IMR-90 (cell line): Measurements from ENCODE around the gene GOLIM4. TPM values are rescaled to one million over a fixed set of nuclear protein-coding genes. Genes with fewer than 3 reads are reported as not detected.

Experiments
- ATAC-seq: fragments of 200-7000 bp; cut with Tn5 transposase; 2 replicates; pipeline ENCODE4 v1.9.1; 2020; ENCODE audit warnings: low read depth, mild to moderate bottlenecking, moderate library complexity
- BruUV-seq: library from RNA; stranded (reverse); fragments of 400-500 nt; replicated peaks from 2 replicates; lab custom pipeline; 2021; lab: Mats Ljungman, UMichigan
- CTCF ChIA-PET: fragments of 300-600 bp; formaldehyde crosslinking; extraction: SDS; loops from one replicate; lab custom pipeline; 2021; ENCODE audit warnings: antibody characterized with exemption; lab: Yijun Ruan, JAX
- POLR2A ChIA-PET: fragments of 300-600 bp; sonication (Branson Sonifier 250); formaldehyde crosslinking; loops from one replicate; lab custom pipeline; 2022; ENCODE audit warnings: antibody characterized with exemption; ENCODE audit not compliant: unreplicated experiment; lab: Charles Lee
- DNase-seq: peaks from one replicate; pipeline ENCODE4 v3.0.0; 2013
- H2AFZ ChIP-seq: replicated peaks from 2 replicates; pipeline ENCODE3; 2013; ENCODE audit warnings: low read length, mild to moderate bottlenecking; ENCODE audit not compliant: poor library complexity
- H2AK5ac ChIP-seq: 2 replicates; pipeline ENCODE4 v1.6.1; 2013; ENCODE audit warnings: low read depth, low read length, inconsistent platforms
- H2AK9ac ChIP-seq: replicated peaks from 2 replicates; pipeline ENCODE3; 2013; ENCODE audit warnings: mild to moderate bottlenecking, low read depth, low read length, moderate library complexity; ENCODE audit not compliant: poor library complexity
- H2BK120ac ChIP-seq: 2 replicates; pipeline ENCODE4 v1.6.1; 2013; ENCODE audit warnings: low read depth, low read length, inconsistent platforms
- H2BK15ac ChIP-seq: 3 replicates; pipeline ENCODE4 v1.6.1; 2013; ENCODE audit warnings: low read depth, low read length, inconsistent platforms
- H2BK20ac ChIP-seq: 2 replicates; pipeline ENCODE4 v1.6.1; 2013; ENCODE audit warnings: low read depth, mild to moderate bottlenecking, inconsistent platforms, low read length, moderate library complexity
- H2BK5ac ChIP-seq: 2 replicates; pipeline ENCODE4 v1.6.1; 2013; ENCODE audit warnings: mild to moderate bottlenecking, low read depth, low read length, inconsistent platforms; ENCODE audit not compliant: poor library complexity, severe bottlenecking
- H3K14ac ChIP-seq: replicated peaks from 2 replicates; pipeline ENCODE4 v1.6.1; 2013; ENCODE audit warnings: low read depth, low read length, inconsistent platforms
- H3K18ac ChIP-seq: 2 replicates; pipeline ENCODE4 v1.6.1; 2013; ENCODE audit warnings: low read depth, low read length, control low read depth
- H3K23ac ChIP-seq: 2 replicates; pipeline ENCODE4 v1.6.1; 2013; ENCODE audit warnings: low read depth, low read length, inconsistent platforms
- H3K27ac ChIP-seq: 2 replicates; pipeline ENCODE4 v1.5.1; 2013; ENCODE audit warnings: mild to moderate bottlenecking, control low read depth, low read length; ENCODE audit not compliant: insufficient read depth
- H3K27me3 ChIP-seq: 2 replicates; pipeline ENCODE4 v1.6.1; 2013; ENCODE audit warnings: low read length; ENCODE audit not compliant: control insufficient read depth, insufficient read depth
- H3K36me3 ChIP-seq: 2 replicates; pipeline ENCODE4 v1.6.1; 2013; ENCODE audit warnings: low read length, mixed read lengths; ENCODE audit not compliant: control insufficient read depth, insufficient read depth
- H3K4ac ChIP-seq: 2 replicates; pipeline ENCODE4 v1.6.1; 2013; ENCODE audit warnings: low read depth, low read length, inconsistent platforms
- H3K4me1 ChIP-seq: 2 replicates; pipeline ENCODE4 v1.6.1; 2013; ENCODE audit warnings: low read length, mixed read lengths; ENCODE audit not compliant: control insufficient read depth, insufficient read depth
- H3K4me2 ChIP-seq: 2 replicates; pipeline ENCODE4 v1.6.1; 2013; ENCODE audit warnings: low read depth, mild to moderate bottlenecking, control low read depth, low read length, moderate library complexity
- H3K4me3 ChIP-seq: 2 replicates; pipeline ENCODE4 v1.5.1; 2013; ENCODE audit warnings: low read depth, mild to moderate bottlenecking, control low read depth, low read length, moderate library complexity; ENCODE audit not compliant: insufficient read depth
- H3K56ac ChIP-seq: 2 replicates; pipeline ENCODE4 v1.6.1; 2013; ENCODE audit warnings: low read length, inconsistent platforms; ENCODE audit not compliant: insufficient read depth; ENCODE audit errors: extremely low read depth
- H3K79me1 ChIP-seq, 2 experiments: 2 replicates each; pipeline ENCODE4 v1.6.1; 2013; ENCODE audit warnings: low read length in 2 of 2, inconsistent platforms in 1 of 2, low read depth in 1 of 2
- H3K9ac ChIP-seq: 2 replicates; pipeline ENCODE4 v1.6.1; 2013; ENCODE audit warnings: low read depth, low read length, control low read depth
- H3K9me1 ChIP-seq: 2 replicates; pipeline ENCODE4 v1.6.1; 2013; ENCODE audit warnings: low read length, inconsistent platforms; ENCODE audit not compliant: insufficient read depth
- H3K9me3 ChIP-seq: 2 replicates; pipeline ENCODE4 v1.6.1; 2013; ENCODE audit warnings: low read length; ENCODE audit not compliant: control insufficient read depth, insufficient read depth
- H4K20me1 ChIP-seq: 2 replicates; pipeline ENCODE4 v1.6.1; 2013; ENCODE audit warnings: low read length, inconsistent platforms; ENCODE audit not compliant: insufficient read depth
- H4K5ac ChIP-seq: 2 replicates; pipeline ENCODE4 v1.6.1; 2013; ENCODE audit warnings: mild to moderate bottlenecking, low read depth, low read length, control low read depth
- H4K8ac ChIP-seq, 2 experiments: 2 replicates each; pipeline ENCODE4 v1.6.1; 2013; ENCODE audit warnings: low read depth in 2 of 2, low read length in 2 of 2, control low read depth in 1 of 2, inconsistent platforms in 1 of 2
- H4K91ac ChIP-seq: 2 replicates; pipeline ENCODE4 v1.6.1; 2013; ENCODE audit warnings: low read depth, low read length, inconsistent platforms; ENCODE audit not compliant: insufficient read depth
- BHLHE40 ChIP-seq: fragments of 150-350 bp; IDR thresholded peaks from 2 replicates; pipeline ENCODE4 v1.6.1; 2016; ENCODE audit warnings: mild to moderate bottlenecking, low read depth, low read length
- CEBPB ChIP-seq: IDR thresholded peaks from 2 replicates; pipeline ENCODE4 v1.6.1; 2012; ENCODE audit warnings: low read depth, low read length, improper control_type of control experiment
- CHD1 ChIP-seq: IDR thresholded peaks from 2 replicates; pipeline ENCODE4 v1.6.1; 2012; ENCODE audit warnings: low read depth, low read length, improper control_type of control experiment
- CTCF ChIP-seq: conservative IDR thresholded peaks from 2 replicates; pipeline ENCODE4 v1.5.1; 2012; ENCODE audit warnings: mild to moderate bottlenecking, low read depth, low read length, improper control_type of control experiment
- FOS ChIP-seq: fragments of 150-350 bp; IDR thresholded peaks from 2 replicates; pipeline ENCODE4 v1.6.1; 2016; ENCODE audit warnings: low read depth, low read length
- MAFK ChIP-seq: IDR thresholded peaks from 2 replicates; pipeline ENCODE4 v1.6.1; 2012; ENCODE audit warnings: low read depth, low read length, improper control_type of control experiment
- MAZ ChIP-seq: IDR thresholded peaks from 2 replicates; pipeline ENCODE4 v1.6.1; 2012; ENCODE audit warnings: low read depth, mild to moderate bottlenecking, low read length, improper control_type of control experiment, moderate library complexity, borderline replicate concordance
- MXI1 ChIP-seq: IDR thresholded peaks from 2 replicates; pipeline ENCODE4 v1.6.1; 2012; ENCODE audit warnings: low read depth, mild to moderate bottlenecking, low read length, moderate library complexity, borderline replicate concordance
- NFE2L2 ChIP-seq: fragments of 150-350 bp; IDR thresholded peaks from 2 replicates; pipeline ENCODE4 v1.6.1; 2016; ENCODE audit warnings: low read depth, mild to moderate bottlenecking, low read length
- POLR2A ChIP-seq: IDR thresholded peaks from 2 replicates; pipeline ENCODE4 v1.6.1; 2012; ENCODE audit warnings: mild to moderate bottlenecking, low read depth, low read length
- RAD21 ChIP-seq: IDR thresholded peaks from 2 replicates; pipeline ENCODE4 v1.6.1; 2012; ENCODE audit warnings: low read length, improper control_type of control experiment
- RCOR1 ChIP-seq: IDR thresholded peaks from 2 replicates; pipeline ENCODE4 v1.6.1; 2012; ENCODE audit warnings: mild to moderate bottlenecking, low read length, improper control_type of control experiment; ENCODE audit not compliant: insufficient replicate concordance
- RFX5 ChIP-seq: IDR thresholded peaks from 2 replicates; pipeline ENCODE4 v1.8.0; 2012; ENCODE audit warnings: low read depth, mild to moderate bottlenecking, low read length, moderate library complexity
- SMC3 ChIP-seq: fragments of 150-350 bp; IDR thresholded peaks from 2 replicates; pipeline ENCODE4 v1.6.1; 2016; ENCODE audit warnings: low read depth, mild to moderate bottlenecking, antibody characterized with exemption, low read length, moderate library complexity
- USF2 ChIP-seq: fragments of 150-350 bp; IDR thresholded peaks from 2 replicates; pipeline ENCODE4 v1.6.1; 2017; ENCODE audit warnings: mild to moderate bottlenecking, antibody characterized with exemption, low read length, low read depth
- dilution Hi-C: fragments of 300-500 bp; cut with HindIII; formaldehyde crosslinking; loops from one replicate; pipeline ENCODE4 v1.14.3; 2018; ENCODE audit warnings: low sequenced_read_pairs; ENCODE audit not compliant: unreplicated experiment
- in situ Hi-C: fragments of 300-500 bp; cut with MboI; formaldehyde crosslinking; loops from 3 replicates; pipeline ENCODE4 v1.14.3; 2019; ENCODE audit warnings: low sequenced_read_pairs, inconsistent platforms, mixed read lengths
- intact Hi-C: fragments of 100-400 bp; cut with micrococcal nuclease; formaldehyde crosslinking; loops from 2 replicates; pipeline ENCODE4 v1.10.0; 2022
- polyA plus RNA-seq, 3 experiments: library from polyadenylated mRNA; depleted of rRNA; stranded (reverse); fragments of >200 nt; gene quantifications; 2 replicates each; pipeline ENCODE4 v1.2.3, GENCODE V29; 2012; ENCODE audit warnings: low replicate concordance in 1 of 3
- total RNA-seq: library from RNA; depleted of rRNA; stranded (reverse); fragments of >200 nt; gene quantifications from 2 replicates; pipeline ENCODE4 v1.2.3, GENCODE V29; 2012
- TF ChIP-seq, protein P1 (sequence below): fragments of 150-350 bp; IDR thresholded peaks from 2 replicates; pipeline ENCODE4 v1.6.1; 2016; ENCODE audit warnings: low read depth, mild to moderate bottlenecking, low read length, moderate library complexity, borderline replicate concordance

The GOLIM4 gene
- total and polyA plus RNA-seq, 2 of the 4 experiments (the other 2 are of a cell fraction): 44.6 to 71.2 TPM

- Histone ChIP-seq H3K27me3 (no peaks in the 10 kb centered on the region), H3K36me3 (no peaks in the 10 kb centered on the region), H4K8ac (no peak overlapping the region), H3K79me1 (no peaks in the 10 kb centered on the region), H4K91ac (no peak overlapping the region), H2BK120ac (no peak overlapping the region), H3K14ac (no peak overlapping the region), H3K56ac (no peak overlapping the region), H4K5ac (no peak overlapping the region), H3K9me1 (no peaks in the 10 kb centered on the region), H3K23ac (no peak overlapping the region), H3K4ac (no peak overlapping the region), H2BK15ac (no peak overlapping the region), H3K4me1 (no peaks in the 10 kb centered on the region), H3K9me3 (no peaks in the 10 kb centered on the region), H2BK5ac (no peak overlapping the region), H3K4me3 (no peak overlapping the region), H2AFZ (no peak overlapping the region), H4K20me1 (no peaks in the 10 kb centered on the region), H3K4me2 (no peak overlapping the region), H3K9ac (no peak overlapping the region), H3K27ac (no peak overlapping the region), H2AK5ac (no peak overlapping the region), H3K18ac (no peak overlapping the region), H2AK9ac (no peak overlapping the region), H2BK20ac (no peak overlapping the region)
- ATAC-seq: no peak
- dilution Hi-C loops: no loop called here
- BruUV-seq: no TSS peak
- no peak for DNase-seq
- TF ChIP-seq FOS (no peak), NFE2L2 (no peak), BHLHE40 (no peak), RFX5 (no peak), POLR2A (no peak), CEBPB (no peak), CHD1 (no peak), MAZ (no peak), RCOR1 (no peak), CTCF (no peak), USF2 (no peak), RAD21 (no peak), SMC3 (no peak), MAFK (no peak), MXI1 (no peak)
- TF ChIP-seq, protein P1, sequence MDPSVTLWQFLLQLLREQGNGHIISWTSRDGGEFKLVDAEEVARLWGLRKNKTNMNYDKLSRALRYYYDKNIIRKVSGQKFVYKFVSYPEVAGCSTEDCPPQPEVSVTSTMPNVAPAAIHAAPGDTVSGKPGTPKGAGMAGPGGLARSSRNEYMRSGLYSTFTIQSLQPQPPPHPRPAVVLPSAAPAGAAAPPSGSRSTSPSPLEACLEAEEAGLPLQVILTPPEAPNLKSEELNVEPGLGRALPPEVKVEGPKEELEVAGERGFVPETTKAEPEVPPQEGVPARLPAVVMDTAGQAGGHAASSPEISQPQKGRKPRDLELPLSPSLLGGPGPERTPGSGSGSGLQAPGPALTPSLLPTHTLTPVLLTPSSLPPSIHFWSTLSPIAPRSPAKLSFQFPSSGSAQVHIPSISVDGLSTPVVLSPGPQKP: no peak
- ChIA-PET CTCF (no interaction called here), POLR2A (no interaction called here)
- intact Hi-C loops: loop anchor here (5.0 kb wide), 1 partner anchor 33 kb away; no protein-coding TSS in a partner anchor
- in situ Hi-C loops: no loop called here
Observed at GRCh38 chr3:168104361-168104760, 8.6 kb upstream of the GOLIM4 start.
